HG03558 (cell line): ENCODE measurements around the gene DDB1.
"Not testable (repeated sequence)": the region's sequence is repeated elsewhere in the genome, so short reads cannot be mapped to it uniquely, and the experiment has no call there.

Experiments
- ATAC-seq: cut with Tn5 transposase; IDR thresholded peaks from one replicate; pipeline ENCODE4 v1.9.1; 2021; ENCODE audit warnings: moderate number of reproducible peaks; ENCODE audit not compliant: unreplicated experiment; ENCODE audit errors: extremely low read depth

The DDB1 gene

GRCh38 chr11:61274084-61274483 lies 58.8 kb downstream of the DDB1 start:
- ATAC-seq: no peak

GRCh38 chr11:61273178-61274078 lies 59.5 kb downstream of the DDB1 start:
- ATAC-seq: no peak

- no peak for ATAC-seq
Measured at GRCh38 chr11:61272731-61273130, 60.2 kb downstream of the DDB1 start.

- ATAC-seq: no peak
Measured at GRCh38 chr11:61270354-61271076, 62.4 kb downstream of the DDB1 start.

- ATAC-seq: no peak
Measured at GRCh38 chr11:61268588-61269250, 64.2 kb downstream of the DDB1 start.

- ATAC-seq: no peak
Measured at GRCh38 chr11:61267437-61267841, 65.5 kb downstream of the DDB1 start.

- no peak for ATAC-seq
Measured at GRCh38 chr11:61266602-61267001, 66.3 kb downstream of the DDB1 start.

GRCh38 chr11:61265357-61265756 lies 67.5 kb downstream of the DDB1 start:
- ATAC-seq: no peak

GRCh38 chr11:61264795-61265194 lies 68.1 kb downstream of the DDB1 start:
- ATAC-seq: no peak

- ATAC-seq: no peak
Measured at GRCh38 chr11:61264371-61264770, 68.5 kb downstream of the DDB1 start.

- ATAC-seq: no peak
Measured at GRCh38 chr11:61259363-61259762, 73.5 kb downstream of the DDB1 start.

- no peak for ATAC-seq
Measured at GRCh38 chr11:61258546-61258945, 74.4 kb downstream of the DDB1 start.

GRCh38 chr11:61256710-61257482 lies 76.0 kb downstream of the DDB1 start:
- ATAC-seq: no peak

- ATAC-seq: no peak
Measured at GRCh38 chr11:61254403-61255025, 78.4 kb downstream of the DDB1 start.

GRCh38 chr11:61252332-61252731 lies 80.6 kb downstream of the DDB1 start:
- not testable (repeated sequence) for ATAC-seq

GRCh38 chr11:61250796-61251765 lies 81.8 kb downstream of the DDB1 start:
- not testable (repeated sequence) for ATAC-seq
